Measurements from ENCODE around the gene FILIP1.

The FILIP1 gene

DNA sequence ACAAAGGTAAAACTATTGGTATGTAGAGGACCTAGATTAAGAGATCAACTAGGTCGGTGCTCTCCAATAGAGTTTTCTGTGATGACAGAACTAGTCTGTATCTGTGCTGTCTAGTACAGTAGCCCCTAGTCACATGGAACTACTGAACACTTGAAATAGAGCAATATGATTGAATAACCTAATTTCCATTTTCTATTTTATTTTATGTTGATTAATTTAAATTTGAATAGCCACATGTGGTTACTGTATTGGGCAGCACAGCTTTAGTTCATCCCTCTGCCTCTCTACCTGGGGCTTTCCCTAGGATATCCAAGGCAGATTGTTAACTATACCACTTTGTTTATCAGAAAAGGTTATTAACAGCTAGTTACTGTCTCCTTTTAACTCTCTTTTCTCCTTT lies 27.0 kb downstream of the FILIP1 start:
- TF ChIP-seq POLR2AphosphoS5 (IDR thresholded peaks at IDR 0.05; ENCODE audit: low read depth, low read length), result no peak
- TF ChIP-seq SIN3A (IDR thresholded peaks at IDR 0.05; ENCODE audit: borderline replicate concordance, insufficient read depth, low read length), result no peak
- TF ChIP-seq TAF1 (IDR thresholded peaks at IDR 0.05; ENCODE audit: borderline replicate concordance, insufficient read depth, low read length), result no peak
- no peak for TF ChIP-seq FOXP2 (optimal IDR thresholded peaks at IDR 0.05; ENCODE audit: borderline replicate concordance, extremely low read depth, extremely low read length, insufficient read depth)
- TF ChIP-seq, protein P1, sequence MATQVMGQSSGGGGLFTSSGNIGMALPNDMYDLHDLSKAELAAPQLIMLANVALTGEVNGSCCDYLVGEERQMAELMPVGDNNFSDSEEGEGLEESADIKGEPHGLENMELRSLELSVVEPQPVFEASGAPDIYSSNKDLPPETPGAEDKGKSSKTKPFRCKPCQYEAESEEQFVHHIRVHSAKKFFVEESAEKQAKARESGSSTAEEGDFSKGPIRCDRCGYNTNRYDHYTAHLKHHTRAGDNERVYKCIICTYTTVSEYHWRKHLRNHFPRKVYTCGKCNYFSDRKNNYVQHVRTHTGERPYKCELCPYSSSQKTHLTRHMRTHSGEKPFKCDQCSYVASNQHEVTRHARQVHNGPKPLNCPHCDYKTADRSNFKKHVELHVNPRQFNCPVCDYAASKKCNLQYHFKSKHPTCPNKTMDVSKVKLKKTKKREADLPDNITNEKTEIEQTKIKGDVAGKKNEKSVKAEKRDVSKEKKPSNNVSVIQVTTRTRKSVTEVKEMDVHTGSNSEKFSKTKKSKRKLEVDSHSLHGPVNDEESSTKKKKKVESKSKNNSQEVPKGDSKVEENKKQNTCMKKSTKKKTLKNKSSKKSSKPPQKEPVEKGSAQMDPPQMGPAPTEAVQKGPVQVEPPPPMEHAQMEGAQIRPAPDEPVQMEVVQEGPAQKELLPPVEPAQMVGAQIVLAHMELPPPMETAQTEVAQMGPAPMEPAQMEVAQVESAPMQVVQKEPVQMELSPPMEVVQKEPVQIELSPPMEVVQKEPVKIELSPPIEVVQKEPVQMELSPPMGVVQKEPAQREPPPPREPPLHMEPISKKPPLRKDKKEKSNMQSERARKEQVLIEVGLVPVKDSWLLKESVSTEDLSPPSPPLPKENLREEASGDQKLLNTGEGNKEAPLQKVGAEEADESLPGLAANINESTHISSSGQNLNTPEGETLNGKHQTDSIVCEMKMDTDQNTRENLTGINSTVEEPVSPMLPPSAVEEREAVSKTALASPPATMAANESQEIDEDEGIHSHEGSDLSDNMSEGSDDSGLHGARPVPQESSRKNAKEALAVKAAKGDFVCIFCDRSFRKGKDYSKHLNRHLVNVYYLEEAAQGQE (IDR thresholded peaks at IDR 0.05; ENCODE audit: insufficient read depth in 1 of 2, low read depth in 2 of 2, low read length in 2 of 2), result no peak

DNA sequence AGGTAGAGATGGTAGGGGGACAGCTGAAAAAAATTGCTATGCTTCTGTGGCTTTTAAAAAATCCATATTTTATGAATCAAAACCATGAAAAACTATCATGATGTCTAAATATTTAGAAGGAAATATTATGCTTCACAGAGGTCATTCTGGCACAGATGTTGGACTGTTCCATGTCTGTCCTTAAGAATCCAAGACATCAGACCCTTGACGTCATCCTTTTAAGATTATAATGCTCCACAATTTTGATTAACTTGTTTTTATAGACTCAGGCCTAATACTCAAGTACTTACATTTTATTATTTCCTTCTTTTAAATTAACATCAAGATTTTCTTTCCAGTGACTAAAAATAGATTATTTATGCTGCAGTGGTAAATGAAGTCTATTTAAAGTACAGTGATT lies 29.7 kb downstream of the FILIP1 start:
- TF ChIP-seq SIN3A (IDR thresholded peaks at IDR 0.05; ENCODE audit: borderline replicate concordance, insufficient read depth, low read length), result no peak
- no peak for TF ChIP-seq FOXP2 (optimal IDR thresholded peaks at IDR 0.05; ENCODE audit: borderline replicate concordance, extremely low read depth, extremely low read length, insufficient read depth)
- no peak for TF ChIP-seq TAF1 (IDR thresholded peaks at IDR 0.05; ENCODE audit: borderline replicate concordance, insufficient read depth, low read length)
- TF ChIP-seq, protein P1 (IDR thresholded peaks at IDR 0.05; ENCODE audit: insufficient read depth in 1 of 2, low read depth in 2 of 2, low read length in 2 of 2), result no peak
- TF ChIP-seq POLR2AphosphoS5 (IDR thresholded peaks at IDR 0.05; ENCODE audit: low read depth, low read length), result no peak

DNA sequence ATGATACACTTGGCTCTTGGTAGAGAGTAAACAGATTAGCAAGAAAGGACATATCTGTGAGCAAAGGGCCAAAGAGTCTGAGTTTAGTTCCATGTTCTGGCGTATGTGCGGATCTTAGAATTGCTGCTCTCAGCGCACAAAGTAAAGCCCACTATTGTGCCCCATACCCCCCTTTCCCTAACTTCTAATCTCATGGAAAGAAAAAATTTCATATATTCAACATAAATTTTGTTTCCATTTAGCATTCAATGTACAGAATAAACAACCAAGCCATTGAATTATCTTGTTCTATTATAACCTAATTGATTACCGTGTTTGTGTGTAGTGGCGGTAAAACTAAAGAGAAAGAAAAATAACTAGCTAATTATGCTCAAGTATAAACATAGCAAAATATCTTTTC lies 30.5 kb downstream of the FILIP1 start:
- TF ChIP-seq, protein P1 (IDR thresholded peaks at IDR 0.05; ENCODE audit: insufficient read depth in 1 of 2, low read depth in 2 of 2, low read length in 2 of 2), result no peak
- TF ChIP-seq SIN3A (IDR thresholded peaks at IDR 0.05; ENCODE audit: borderline replicate concordance, insufficient read depth, low read length) (no peak), TAF1 (IDR thresholded peaks at IDR 0.05; ENCODE audit: borderline replicate concordance, insufficient read depth, low read length) (no peak)

DNA sequence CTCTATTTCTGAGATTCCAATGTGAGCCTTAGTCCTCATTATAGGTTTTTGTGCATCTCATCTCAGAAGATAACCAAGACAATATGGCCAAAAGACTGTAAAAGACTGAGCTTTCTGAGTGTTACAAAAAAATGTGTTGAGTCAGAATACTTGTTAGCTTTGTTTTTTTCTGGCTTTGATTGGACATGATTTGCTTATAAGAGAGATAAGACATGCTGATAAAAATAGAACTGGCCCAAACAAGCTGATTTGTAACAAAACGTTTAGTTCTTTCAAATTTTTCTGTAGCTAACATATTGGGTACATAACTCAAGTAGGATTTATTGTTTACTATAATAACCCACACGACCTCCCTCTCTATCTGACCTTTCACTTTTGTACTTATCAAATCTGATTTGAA lies 32.9 kb downstream of the FILIP1 start:
- TF ChIP-seq SIN3A (IDR thresholded peaks at IDR 0.05; ENCODE audit: borderline replicate concordance, insufficient read depth, low read length), result no peak
- TF ChIP-seq POLR2AphosphoS5 (IDR thresholded peaks at IDR 0.05; ENCODE audit: low read depth, low read length), result no peak
- TF ChIP-seq, protein P1 (IDR thresholded peaks at IDR 0.05; ENCODE audit: insufficient read depth in 1 of 2, low read depth in 2 of 2, low read length in 2 of 2), result no peak
- TF ChIP-seq FOXP2 (optimal IDR thresholded peaks at IDR 0.05; ENCODE audit: borderline replicate concordance, extremely low read depth, extremely low read length, insufficient read depth), result no peak

DNA sequence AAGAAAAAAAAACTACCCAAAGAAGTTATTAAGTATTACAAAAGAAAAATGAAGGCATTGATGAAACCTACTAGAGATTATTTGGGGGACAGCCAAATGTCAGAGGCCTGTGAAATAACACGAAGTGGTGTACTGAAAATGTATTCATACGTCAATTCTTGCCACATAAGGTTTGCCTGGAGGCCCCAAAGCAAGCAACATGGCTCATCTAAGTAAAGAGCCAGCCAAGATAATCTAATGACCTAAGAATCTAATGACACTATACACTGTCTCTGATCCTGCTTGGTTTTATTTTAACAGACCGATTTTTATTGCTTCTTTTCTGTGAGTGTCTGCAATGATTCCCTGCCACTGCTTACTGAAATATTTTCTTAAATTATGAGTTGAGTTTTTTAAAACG lies 34.7 kb downstream of the FILIP1 start:
- TF ChIP-seq FOXP2 (optimal IDR thresholded peaks at IDR 0.05; ENCODE audit: borderline replicate concordance, extremely low read depth, extremely low read length, insufficient read depth) (no peak), TAF1 (IDR thresholded peaks at IDR 0.05; ENCODE audit: borderline replicate concordance, insufficient read depth, low read length) (no peak), SIN3A (IDR thresholded peaks at IDR 0.05; ENCODE audit: borderline replicate concordance, insufficient read depth, low read length) (no peak), POLR2AphosphoS5 (IDR thresholded peaks at IDR 0.05; ENCODE audit: low read depth, low read length) (no peak)
- TF ChIP-seq, protein P1 (IDR thresholded peaks at IDR 0.05; ENCODE audit: insufficient read depth in 1 of 2, low read depth in 2 of 2, low read length in 2 of 2), result no peak

Data from PFSK-1 (cell line).